A549 (cell line): ENCODE results near the gene MLYCD.

Source experiments
- MAFK ChIP-seq: fragments of 450-650 bp; IDR thresholded peaks from 2 replicates; pipeline ENCODE4 v1.6.1; 2014; ENCODE audit not compliant: partially characterized antibody
- NFE2L2 ChIP-seq: fragments of 150-350 bp; conservative IDR thresholded peaks from 2 replicates; pipeline ENCODE4 v1.6.1; 2014; ENCODE audit warnings: low read length
- SREBF2 ChIP-seq: fragments of 450-650 bp; IDR thresholded peaks from 2 replicates; pipeline ENCODE4 v1.6.1; 2014; ENCODE audit warnings: mild to moderate bottlenecking, moderate library complexity
- ZSCAN20 ChIP-seq: fragments of 250-450 bp; sonication (Bioruptor Pico); IDR thresholded peaks from 2 replicates; pipeline ENCODE4 v1.8.0; 2022; ENCODE audit warnings: mild to moderate bottlenecking, moderate library complexity
- TF ChIP-seq, protein P1 (sequence below): fragments of >200 bp; sonication (Bioruptor Twin); formaldehyde crosslinking; IDR thresholded peaks from 3 replicates; pipeline ENCODE4 v1.5.1; 2016
- TF ChIP-seq, protein P2 (sequence below): fragments of 200-600 bp; sonication (generic); IDR thresholded peaks from 2 replicates; pipeline ENCODE4 v1.6.1; 2016; ENCODE audit warnings: antibody characterized with exemption, mild to moderate bottlenecking, moderate library complexity

DNA sequence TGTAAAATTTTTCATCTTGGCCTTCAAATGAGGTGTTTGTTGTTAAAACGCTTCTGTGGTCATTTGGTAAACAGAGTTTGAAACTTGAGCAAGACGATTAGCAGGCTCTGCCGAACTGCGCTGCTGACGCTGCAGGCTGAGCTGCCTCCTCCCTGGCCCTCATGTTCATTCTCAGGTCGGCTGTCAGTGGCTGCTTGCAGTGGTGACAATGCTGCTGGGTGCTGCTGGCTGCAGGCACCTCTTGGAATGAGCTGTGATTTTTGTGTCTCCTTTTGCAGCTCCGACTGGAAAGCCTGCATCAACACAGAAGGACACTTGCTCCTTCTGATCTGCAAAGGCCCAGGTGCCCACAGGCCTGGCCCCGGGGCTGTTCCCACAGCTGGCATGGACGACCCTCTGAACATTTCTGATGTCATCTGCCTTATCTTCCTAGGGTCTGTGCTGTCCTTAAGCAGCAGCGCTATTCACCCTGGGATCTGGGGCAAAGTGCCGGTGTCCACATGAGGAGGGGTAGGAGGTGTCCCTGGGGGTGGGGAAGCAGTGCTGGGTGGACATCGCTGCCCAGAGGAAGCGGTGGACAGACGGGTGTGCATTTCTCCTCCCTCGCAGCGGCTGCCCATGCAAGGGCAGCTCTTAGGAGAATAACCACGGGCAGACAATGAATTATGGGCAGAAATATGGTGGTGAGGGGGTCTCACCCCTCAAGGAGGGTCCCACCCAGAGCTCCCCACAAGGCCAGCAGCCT, 31.1 kb downstream of the MLYCD start:
- TF ChIP-seq, protein P1, sequence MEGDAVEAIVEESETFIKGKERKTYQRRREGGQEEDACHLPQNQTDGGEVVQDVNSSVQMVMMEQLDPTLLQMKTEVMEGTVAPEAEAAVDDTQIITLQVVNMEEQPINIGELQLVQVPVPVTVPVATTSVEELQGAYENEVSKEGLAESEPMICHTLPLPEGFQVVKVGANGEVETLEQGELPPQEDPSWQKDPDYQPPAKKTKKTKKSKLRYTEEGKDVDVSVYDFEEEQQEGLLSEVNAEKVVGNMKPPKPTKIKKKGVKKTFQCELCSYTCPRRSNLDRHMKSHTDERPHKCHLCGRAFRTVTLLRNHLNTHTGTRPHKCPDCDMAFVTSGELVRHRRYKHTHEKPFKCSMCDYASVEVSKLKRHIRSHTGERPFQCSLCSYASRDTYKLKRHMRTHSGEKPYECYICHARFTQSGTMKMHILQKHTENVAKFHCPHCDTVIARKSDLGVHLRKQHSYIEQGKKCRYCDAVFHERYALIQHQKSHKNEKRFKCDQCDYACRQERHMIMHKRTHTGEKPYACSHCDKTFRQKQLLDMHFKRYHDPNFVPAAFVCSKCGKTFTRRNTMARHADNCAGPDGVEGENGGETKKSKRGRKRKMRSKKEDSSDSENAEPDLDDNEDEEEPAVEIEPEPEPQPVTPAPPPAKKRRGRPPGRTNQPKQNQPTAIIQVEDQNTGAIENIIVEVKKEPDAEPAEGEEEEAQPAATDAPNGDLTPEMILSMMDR, result no peak
- no peak for TF ChIP-seq MAFK
- TF ChIP-seq ZSCAN20 (CRISPR knock-in tag), result no peak
- TF ChIP-seq, protein P2, sequence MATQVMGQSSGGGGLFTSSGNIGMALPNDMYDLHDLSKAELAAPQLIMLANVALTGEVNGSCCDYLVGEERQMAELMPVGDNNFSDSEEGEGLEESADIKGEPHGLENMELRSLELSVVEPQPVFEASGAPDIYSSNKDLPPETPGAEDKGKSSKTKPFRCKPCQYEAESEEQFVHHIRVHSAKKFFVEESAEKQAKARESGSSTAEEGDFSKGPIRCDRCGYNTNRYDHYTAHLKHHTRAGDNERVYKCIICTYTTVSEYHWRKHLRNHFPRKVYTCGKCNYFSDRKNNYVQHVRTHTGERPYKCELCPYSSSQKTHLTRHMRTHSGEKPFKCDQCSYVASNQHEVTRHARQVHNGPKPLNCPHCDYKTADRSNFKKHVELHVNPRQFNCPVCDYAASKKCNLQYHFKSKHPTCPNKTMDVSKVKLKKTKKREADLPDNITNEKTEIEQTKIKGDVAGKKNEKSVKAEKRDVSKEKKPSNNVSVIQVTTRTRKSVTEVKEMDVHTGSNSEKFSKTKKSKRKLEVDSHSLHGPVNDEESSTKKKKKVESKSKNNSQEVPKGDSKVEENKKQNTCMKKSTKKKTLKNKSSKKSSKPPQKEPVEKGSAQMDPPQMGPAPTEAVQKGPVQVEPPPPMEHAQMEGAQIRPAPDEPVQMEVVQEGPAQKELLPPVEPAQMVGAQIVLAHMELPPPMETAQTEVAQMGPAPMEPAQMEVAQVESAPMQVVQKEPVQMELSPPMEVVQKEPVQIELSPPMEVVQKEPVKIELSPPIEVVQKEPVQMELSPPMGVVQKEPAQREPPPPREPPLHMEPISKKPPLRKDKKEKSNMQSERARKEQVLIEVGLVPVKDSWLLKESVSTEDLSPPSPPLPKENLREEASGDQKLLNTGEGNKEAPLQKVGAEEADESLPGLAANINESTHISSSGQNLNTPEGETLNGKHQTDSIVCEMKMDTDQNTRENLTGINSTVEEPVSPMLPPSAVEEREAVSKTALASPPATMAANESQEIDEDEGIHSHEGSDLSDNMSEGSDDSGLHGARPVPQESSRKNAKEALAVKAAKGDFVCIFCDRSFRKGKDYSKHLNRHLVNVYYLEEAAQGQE, result no peak
- TF ChIP-seq SREBF2, result no peak
- TF ChIP-seq NFE2L2, result no peak
